ENCODE results near the gene RDH11.
A peak's percentile ranks its signal among the peaks of the same experiment; 100 is the strongest.
"Not testable (repeated sequence)": the region's sequence is repeated elsewhere in the genome, so short reads cannot be mapped to it uniquely, and the experiment has no call there.

Gene RDH11

GRCh38 chr14:67695394-67695949, at the start of gene RDH11:
Gene RDH11, minus strand, starts transcription at chr14:67695764. Its CDS starts 61 bp downstream, at chr14:67695703.
- DNase-seq: peak; percentile 92

GRCh38 chr14:67744046-67744445, 48.5 kb upstream of the RDH11 start:
- no peak for DNase-seq

- DNase-seq: no peak
Measured at GRCh38 chr14:67738740-67739504, 43.4 kb upstream of the RDH11 start.

- no peak for DNase-seq
Measured at GRCh38 chr14:67736771-67737170, 41.2 kb upstream of the RDH11 start.

GRCh38 chr14:67735336-67736147, 40.0 kb upstream of the RDH11 start:
- DNase-seq: no peak

GRCh38 chr14:67734675-67735074, 39.1 kb upstream of the RDH11 start:
- DNase-seq: no peak

- DNase-seq: no peak
Measured at GRCh38 chr14:67733616-67734015, 38.1 kb upstream of the RDH11 start.

- DNase-seq: no peak
Measured at GRCh38 chr14:67729072-67729885, 33.7 kb upstream of the RDH11 start.

GRCh38 chr14:67728258-67728657, 32.7 kb upstream of the RDH11 start:
- DNase-seq: no peak

GRCh38 chr14:67727361-67727760, 31.8 kb upstream of the RDH11 start:
- no peak for DNase-seq

- DNase-seq: no peak
Measured at GRCh38 chr14:67725171-67725570, 29.6 kb upstream of the RDH11 start.

- DNase-seq: no peak
Measured at GRCh38 chr14:67722293-67722692, 26.7 kb upstream of the RDH11 start.

- DNase-seq: no peak
Measured at GRCh38 chr14:67721875-67722274, 26.3 kb upstream of the RDH11 start.

GRCh38 chr14:67719866-67720265, 24.3 kb upstream of the RDH11 start:
- no peak for DNase-seq

GRCh38 chr14:67719385-67719784, 23.8 kb upstream of the RDH11 start:
- DNase-seq: not testable (repeated sequence)

- DNase-seq: no peak
Measured at GRCh38 chr14:67718265-67718664, 22.7 kb upstream of the RDH11 start.

GRCh38 chr14:67717048-67717447, 21.5 kb upstream of the RDH11 start:
- DNase-seq: no peak

- DNase-seq: no peak
Measured at GRCh38 chr14:67710209-67710608, 14.6 kb upstream of the RDH11 start.

- DNase-seq: not testable (repeated sequence)
Measured at GRCh38 chr14:67709796-67710195, 14.2 kb upstream of the RDH11 start.

- not testable (repeated sequence) for DNase-seq
Measured at GRCh38 chr14:67709346-67709745, 13.8 kb upstream of the RDH11 start.

- DNase-seq: no peak
Measured at GRCh38 chr14:67705211-67705610, 9.6 kb upstream of the RDH11 start.

GRCh38 chr14:67704484-67705089, 9.0 kb upstream of the RDH11 start:
- DNase-seq: peak; percentile 70

GRCh38 chr14:67703997-67704396, 8.4 kb upstream of the RDH11 start:
- DNase-seq: no peak
